22Rv1 (cell line): ENCODE measurements around the gene HMGN1.
A peak's percentile ranks its signal among the peaks of the same experiment; 100 is the strongest.

Experiments
- ZFX ChIP-seq: fragments of 450-650 bp; IDR thresholded peaks from 2 replicates; pipeline ENCODE4 v1.6.1; 2017; ENCODE audit warnings: antibody characterized with exemption, borderline replicate concordance
- TF ChIP-seq, protein P1 (sequence below): fragments of 450-650 bp; IDR thresholded peaks from 2 replicates; pipeline ENCODE4 v1.5.1; 2017; ENCODE audit warnings: mild to moderate bottlenecking

DNA sequence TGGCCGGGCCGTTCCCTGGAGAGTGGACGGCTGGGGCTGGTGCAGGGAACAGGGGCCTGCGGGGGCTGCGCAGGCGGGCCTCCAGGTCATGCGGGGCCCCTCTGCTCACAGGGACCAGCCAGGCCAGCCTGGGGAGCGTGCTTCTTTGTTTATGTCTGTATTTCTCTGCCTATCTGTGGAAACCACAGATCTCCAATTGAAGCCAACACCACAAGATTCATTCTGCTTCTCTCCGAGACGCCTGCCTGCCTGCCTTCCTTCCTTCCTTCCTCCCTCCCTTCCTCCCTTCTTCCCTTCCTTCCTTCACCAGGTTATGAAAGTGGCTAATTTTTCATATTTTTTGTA, 39.9 kb upstream of the HMGN1 start:
- TF ChIP-seq, protein P1, sequence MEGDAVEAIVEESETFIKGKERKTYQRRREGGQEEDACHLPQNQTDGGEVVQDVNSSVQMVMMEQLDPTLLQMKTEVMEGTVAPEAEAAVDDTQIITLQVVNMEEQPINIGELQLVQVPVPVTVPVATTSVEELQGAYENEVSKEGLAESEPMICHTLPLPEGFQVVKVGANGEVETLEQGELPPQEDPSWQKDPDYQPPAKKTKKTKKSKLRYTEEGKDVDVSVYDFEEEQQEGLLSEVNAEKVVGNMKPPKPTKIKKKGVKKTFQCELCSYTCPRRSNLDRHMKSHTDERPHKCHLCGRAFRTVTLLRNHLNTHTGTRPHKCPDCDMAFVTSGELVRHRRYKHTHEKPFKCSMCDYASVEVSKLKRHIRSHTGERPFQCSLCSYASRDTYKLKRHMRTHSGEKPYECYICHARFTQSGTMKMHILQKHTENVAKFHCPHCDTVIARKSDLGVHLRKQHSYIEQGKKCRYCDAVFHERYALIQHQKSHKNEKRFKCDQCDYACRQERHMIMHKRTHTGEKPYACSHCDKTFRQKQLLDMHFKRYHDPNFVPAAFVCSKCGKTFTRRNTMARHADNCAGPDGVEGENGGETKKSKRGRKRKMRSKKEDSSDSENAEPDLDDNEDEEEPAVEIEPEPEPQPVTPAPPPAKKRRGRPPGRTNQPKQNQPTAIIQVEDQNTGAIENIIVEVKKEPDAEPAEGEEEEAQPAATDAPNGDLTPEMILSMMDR = peak; percentile 68
- TF ChIP-seq ZFX = no peak
